B cell (primary cell): ENCODE results near the gene ANKS1B. TPM values are rescaled to one million over a fixed set of nuclear protein-coding genes. Genes with fewer than 3 reads are reported as not detected.

Source experiments
- ATAC-seq: fragments of 200-7000 bp; cut with Tn5 transposase; one replicate; pipeline ENCODE4 v1.10.0; 2021; ENCODE audit warnings: low read depth, mild to moderate bottlenecking, moderate number of reproducible peaks, moderate library complexity
- CTCF ChIA-PET: fragments of 350-600 bp; sonication (Branson Sonifier 250); formaldehyde crosslinking; loops from one replicate; lab custom pipeline; 2021; ENCODE audit warnings: antibody characterized with exemption, inconsistent platforms; lab: Charles Lee
- POLR2A ChIA-PET: fragments of 350-600 bp; sonication (Branson Sonifier 250); formaldehyde crosslinking; loops from one replicate; lab custom pipeline; 2021; ENCODE audit warnings: antibody characterized with exemption; lab: Charles Lee
- DNase-seq: peaks from one replicate; pipeline ENCODE4 v3.0.0; 2013
- H2AFZ ChIP-seq: 2 replicates; pipeline ENCODE4 v1.6.1; 2012; ENCODE audit warnings: mild to moderate bottlenecking, low read depth, low read length; ENCODE audit not compliant: insufficient read depth, poor library complexity, severe bottlenecking
- H3K27ac ChIP-seq, 2 donors: 1 replicate in 1 of 2; 2 replicates in 1 of 2; pipeline ENCODE4 v1.5.1; 2012 to 2013; ENCODE audit warnings: low read length in 2 of 2, mild to moderate bottlenecking in 2 of 2, moderate library complexity in 1 of 2
- H3K27me3 ChIP-seq, 4 experiments: fragments of 200-600 bp in 1 of 4; sonication (generic) in 1 of 4; replicated peaks in 1 of 4; 1 replicate in 2 of 4; 2 replicates in 2 of 4; pipeline versions ENCODE4 v1.6.1 to v1.7.0; 2013 to 2016; ENCODE audit warnings: low read length in 3 of 4, mild to moderate bottlenecking in 2 of 4, mixed read lengths in 1 of 4, moderate library complexity in 1 of 4; ENCODE audit not compliant: insufficient read depth in 4 of 4, control insufficient read depth in 3 of 4; ENCODE audit errors: control extremely low read depth in 1 of 4
- H3K36me3 ChIP-seq, 2 experiments: replicated peaks in 1 of 2; 1 replicate in 1 of 2; 2 replicates in 1 of 2; pipeline versions ENCODE4 v1.6.1 to v1.7.1; 2013; ENCODE audit warnings: low read length in 1 of 2; ENCODE audit not compliant: insufficient read depth in 2 of 2, control insufficient read depth in 1 of 2; ENCODE audit errors: control extremely low read depth in 1 of 2, extremely low read depth in 1 of 2
- H3K4me1 ChIP-seq, 2 donors: fragments of 200-600 bp in 1 of 2; sonication (generic) in 1 of 2; 1 replicate in 1 of 2; 2 replicates in 1 of 2; pipeline versions ENCODE4 v1.5.1 to v1.6.1; 2013 to 2017; ENCODE audit warnings: low read length in 2 of 2; ENCODE audit not compliant: control insufficient read depth in 2 of 2, insufficient read depth in 2 of 2
- H3K4me2 ChIP-seq: replicated peaks from 2 replicates; pipeline ENCODE3; 2012; ENCODE audit warnings: mild to moderate bottlenecking, low read depth, low read length; ENCODE audit not compliant: poor library complexity, severe bottlenecking
- H3K4me3 ChIP-seq, 5 experiments: fragments of 200-600 bp in 1 of 5; sonication (generic) in 1 of 5; 1 replicate in 3 of 5; 2 replicates in 2 of 5; pipeline versions ENCODE4 v1.5.1 to v1.7.0; 2011 to 2016; ENCODE audit warnings: low read length in 4 of 5, mild to moderate bottlenecking in 4 of 5, low read depth in 2 of 5, control low read depth in 1 of 5, moderate library complexity in 1 of 5; ENCODE audit not compliant: insufficient read depth in 1 of 5; ENCODE audit errors: control extremely low read depth in 1 of 5, extremely low read depth in 1 of 5
- H3K79me2 ChIP-seq: fragments of 200-600 bp; sonication (generic); one replicate; pipeline ENCODE4 v1.6.0; 2016; ENCODE audit warnings: low read length; ENCODE audit not compliant: control insufficient read depth, insufficient read depth
- H3K9ac ChIP-seq: fragments of 200-600 bp; sonication (generic); 2 replicates; pipeline ENCODE4 v1.6.1; 2017; ENCODE audit warnings: mild to moderate bottlenecking, low read length, moderate library complexity
- H3K9me3 ChIP-seq, 3 donors: one replicate each; pipeline versions ENCODE4 v1.6.1 to v1.7.1; 2013; ENCODE audit warnings: low read length in 2 of 3; ENCODE audit not compliant: control insufficient read depth in 2 of 3, insufficient read depth in 1 of 3; ENCODE audit errors: control extremely low read depth in 1 of 3
- H4K20me1 ChIP-seq: 2 replicates; pipeline ENCODE4 v1.6.0; 2012; ENCODE audit warnings: mild to moderate bottlenecking, low read length; ENCODE audit not compliant: insufficient read depth, control insufficient read depth, poor library complexity, severe bottlenecking
- H3K27ac Mint-ChIP-seq: one replicate; pipeline ENCODE4 v1.8.0; 2021; ENCODE audit warnings: mixed read lengths
- H3K27me3 Mint-ChIP-seq: one replicate; pipeline ENCODE4 v1.8.0; 2021; ENCODE audit warnings: mixed read lengths
- H3K4me1 Mint-ChIP-seq: one replicate; pipeline ENCODE4 v1.8.0; 2021; ENCODE audit warnings: mixed read lengths
- H3K4me3 Mint-ChIP-seq: one replicate; pipeline ENCODE4 v1.8.0; 2021; ENCODE audit warnings: mixed read lengths
- H3K9me3 Mint-ChIP-seq: one replicate; pipeline ENCODE4 v1.8.0; 2022; ENCODE audit warnings: mixed read lengths; ENCODE audit not compliant: insufficient read depth
- EZH2 ChIP-seq: IDR thresholded peaks from 2 replicates; pipeline ENCODE4 v1.6.1; 2012; ENCODE audit warnings: borderline replicate concordance, low read depth, mild to moderate bottlenecking, moderate library complexity, low read length; ENCODE audit not compliant: insufficient read depth, poor library complexity, severe bottlenecking
- WGBS: methylation state at CpG from one replicate; pipeline ENCODE4 v1.1.5; 2013; ENCODE audit warnings: missing lambda C conversion rate; ENCODE audit not compliant: insufficient coverage; 5-methylcytosine and 5-hydroxymethylcytosine counted together
- intact Hi-C: fragments of 100-400 bp; cut with micrococcal nuclease; formaldehyde crosslinking; loops from one replicate; pipeline ENCODE4 v1.10.0; 2022
- polyA plus RNA-seq: library from polyadenylated mRNA; depleted of rRNA; stranded (reverse); fragments of >200 nt; gene quantifications from 2 replicates; pipeline ENCODE4 v1.2.3, GENCODE V29; 2012
- total RNA-seq, 2 donors: library from RNA; stranded (reverse); fragments of 120-200 nt in 1 of 2; gene quantifications; 1 replicate in 1 of 2; 2 replicates in 1 of 2; pipeline versions ENCODE4 v1.2.3 to v1.2.4, GENCODE V29; 2013 to 2022
- TF ChIP-seq, protein P1 (sequence below): fragments of 200-600 bp; IDR thresholded peaks from one replicate; pipeline ENCODE4 v1.8.0; 2022; ENCODE audit warnings: antibody characterized with exemption, mild to moderate bottlenecking

ANKS1B gene
- total and polyA plus RNA-seq, 2 donors (not counting 1 experiment from before 2014, with no cell fraction given) = not detected

DNA sequence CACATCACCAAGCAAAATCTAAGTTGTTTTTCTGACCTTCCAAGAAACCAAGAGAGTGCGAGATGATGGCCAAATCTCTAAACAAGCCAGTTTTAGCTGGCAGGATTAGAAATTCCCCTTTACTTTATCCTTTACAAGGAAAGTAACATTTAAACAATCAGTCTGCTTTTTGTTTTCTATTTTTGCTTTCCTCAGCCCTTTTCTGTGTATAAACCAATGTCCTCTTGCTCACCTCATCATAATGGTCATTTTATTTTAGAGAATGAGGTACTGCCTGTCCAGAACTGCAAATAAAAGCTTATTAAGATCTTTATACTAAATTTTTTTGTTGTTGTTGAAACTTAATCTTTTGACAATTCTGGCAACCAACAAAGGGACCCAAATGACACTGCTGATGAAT lies 779.6 kb downstream of the ANKS1B start:
- Histone ChIP-seq H3K79me2 (no peaks in the 10 kb centered on the region), H3K27ac (no peak overlapping the region), H4K20me1 (no peaks in the 10 kb centered on the region), H3K9me3 (peaks cover 0 to 1% (median 0%) of the 10 kb centered on the region in 3 donors), H3K9ac (no peak overlapping the region), H2AFZ (no peak overlapping the region), H3K4me2 (no peak overlapping the region), H3K4me1 (no peaks in the 10 kb centered on the region), H3K4me3 (no peak overlapping the region), H3K27me3 (no peaks in the 10 kb centered on the region), H3K36me3 (no peaks in the 10 kb centered on the region)
- H3K4me1 Mint-ChIP-seq = no peaks in the 10 kb centered on the region
- TF ChIP-seq EZH2 = no peak
- TF ChIP-seq, protein P1, sequence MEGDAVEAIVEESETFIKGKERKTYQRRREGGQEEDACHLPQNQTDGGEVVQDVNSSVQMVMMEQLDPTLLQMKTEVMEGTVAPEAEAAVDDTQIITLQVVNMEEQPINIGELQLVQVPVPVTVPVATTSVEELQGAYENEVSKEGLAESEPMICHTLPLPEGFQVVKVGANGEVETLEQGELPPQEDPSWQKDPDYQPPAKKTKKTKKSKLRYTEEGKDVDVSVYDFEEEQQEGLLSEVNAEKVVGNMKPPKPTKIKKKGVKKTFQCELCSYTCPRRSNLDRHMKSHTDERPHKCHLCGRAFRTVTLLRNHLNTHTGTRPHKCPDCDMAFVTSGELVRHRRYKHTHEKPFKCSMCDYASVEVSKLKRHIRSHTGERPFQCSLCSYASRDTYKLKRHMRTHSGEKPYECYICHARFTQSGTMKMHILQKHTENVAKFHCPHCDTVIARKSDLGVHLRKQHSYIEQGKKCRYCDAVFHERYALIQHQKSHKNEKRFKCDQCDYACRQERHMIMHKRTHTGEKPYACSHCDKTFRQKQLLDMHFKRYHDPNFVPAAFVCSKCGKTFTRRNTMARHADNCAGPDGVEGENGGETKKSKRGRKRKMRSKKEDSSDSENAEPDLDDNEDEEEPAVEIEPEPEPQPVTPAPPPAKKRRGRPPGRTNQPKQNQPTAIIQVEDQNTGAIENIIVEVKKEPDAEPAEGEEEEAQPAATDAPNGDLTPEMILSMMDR = no peak
- no peak for ATAC-seq
- H3K27me3 Mint-ChIP-seq = no peaks in the 10 kb centered on the region
- CTCF ChIA-PET = no interaction called here
- no peak overlapping the region for H3K27ac Mint-ChIP-seq
- WGBS = 100% methylated on average over 1 of the region's 1 CpG
- no peak overlapping the region for H3K4me3 Mint-ChIP-seq
- POLR2A ChIA-PET = no interaction called here
- no peak for DNase-seq
- H3K9me3 Mint-ChIP-seq = no peaks in the 10 kb centered on the region
- intact Hi-C loops = no loop called here

DNA sequence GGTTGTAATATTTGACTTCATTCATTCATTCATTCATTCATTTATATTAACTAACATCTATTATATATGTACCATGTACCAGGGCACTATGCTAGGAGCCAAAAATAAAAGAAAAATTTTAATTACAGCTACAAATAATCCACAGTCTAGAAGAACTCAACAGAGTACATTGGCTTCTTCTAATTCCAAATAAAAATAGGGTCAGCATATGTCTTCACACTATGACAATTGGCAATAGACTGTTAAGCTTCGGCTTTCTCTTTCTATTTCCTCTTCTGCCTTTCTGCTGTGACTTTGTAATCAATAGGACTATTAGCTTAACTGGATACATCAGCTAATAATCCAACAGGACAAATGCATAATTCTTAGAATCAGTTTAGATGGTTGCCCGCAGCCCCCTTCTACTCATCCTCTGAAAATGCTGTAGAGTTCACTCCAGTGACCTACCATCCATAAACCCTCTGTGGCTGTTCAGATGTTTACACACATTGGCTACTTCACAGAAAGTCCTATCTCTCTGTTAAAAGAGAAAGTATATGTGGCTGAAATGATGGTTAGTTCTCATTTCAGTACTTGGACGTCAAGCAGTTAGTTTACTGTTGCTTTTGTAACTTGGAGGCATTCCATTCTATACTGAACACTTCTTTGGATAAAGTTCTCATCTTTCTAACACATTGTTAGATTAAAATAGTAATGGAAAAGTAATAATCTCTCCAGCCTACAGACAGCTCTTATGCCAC lies 782.7 kb downstream of the ANKS1B start:
- CTCF ChIA-PET = no interaction called here
- POLR2A ChIA-PET = no interaction called here
- no peak for TF ChIP-seq EZH2
- TF ChIP-seq, protein P1 = no peak
- 67% methylated on average over 1 of the region's 3 CpGs for WGBS
- H3K79me2 ChIP-seq = no peaks in the 10 kb centered on the region
- no peak overlapping the region for H3K4me2 ChIP-seq
- H3K4me1 Mint-ChIP-seq = no peaks in the 10 kb centered on the region
- H3K27ac ChIP-seq = no peak overlapping the region
- H3K27me3 Mint-ChIP-seq = no peaks in the 10 kb centered on the region
- no peaks in the 10 kb centered on the region for H4K20me1 ChIP-seq
- H3K9ac ChIP-seq = no peak overlapping the region
- H3K9me3 Mint-ChIP-seq = no peaks in the 10 kb centered on the region
- DNase-seq (no peak), ATAC-seq (no peak)
- H3K9me3 ChIP-seq = no peaks in the 10 kb centered on the region
- H2AFZ ChIP-seq = no peak overlapping the region
- no peak overlapping the region for H3K4me3 ChIP-seq
- no peak overlapping the region for H3K27ac Mint-ChIP-seq
- H3K4me3 Mint-ChIP-seq = no peak overlapping the region
- intact Hi-C loops = no loop called here
- no peaks in the 10 kb centered on the region for H3K27me3 ChIP-seq
- H3K4me1 ChIP-seq = no peaks in the 10 kb centered on the region
- H3K36me3 ChIP-seq = no peaks in the 10 kb centered on the region
